A673 (cell line): ENCODE results near the gene TMEFF1. TPM values are rescaled to one million over a fixed set of nuclear protein-coding genes. Genes with fewer than 3 reads are reported as not detected.

Experiments used
- BruUV-seq: library from RNA; stranded (reverse); fragments of 400-500 nt; replicated peaks from 2 replicates; lab custom pipeline; 2021; lab: Mats Ljungman, UMichigan
- CTCF ChIA-PET: fragments of 300-600 bp; sonication (Branson Sonifier 250); formaldehyde crosslinking; loops from one replicate; lab custom pipeline; 2022; ENCODE audit warnings: antibody characterized with exemption; lab: Charles Lee
- POLR2A ChIA-PET: fragments of 300-600 bp; sonication (Branson Sonifier 250); formaldehyde crosslinking; loops from one replicate; lab custom pipeline; 2022; ENCODE audit warnings: antibody characterized with exemption; ENCODE audit not compliant: low non-redundant PET; lab: Charles Lee
- DNase-seq: peaks from one replicate; pipeline ENCODE4 v3.0.0-alpha.2; 2015; ENCODE audit warnings: low spot score
- H3K27ac ChIP-seq: fragments of 200-600 bp; sonication (generic); 2 replicates; pipeline ENCODE4 v1.5.1; 2016; ENCODE audit warnings: mixed run types, low read depth, mild to moderate bottlenecking, mixed read lengths, antibody characterized with exemption, low read length; ENCODE audit not compliant: poor library complexity, severe bottlenecking
- H3K27me3 ChIP-seq: fragments of 200-600 bp; sonication (generic); replicated peaks from 2 replicates; pipeline ENCODE4 v1.6.1; 2017; ENCODE audit warnings: mixed run types, low read depth, mild to moderate bottlenecking, mixed read lengths, antibody characterized with exemption, low read length; ENCODE audit not compliant: insufficient read depth, poor library complexity
- H3K36me3 ChIP-seq: fragments of 200-600 bp; sonication (generic); 2 replicates; pipeline ENCODE4 v1.6.1; 2016; ENCODE audit warnings: mixed run types, mild to moderate bottlenecking, mixed read lengths, antibody characterized with exemption, low read length; ENCODE audit not compliant: insufficient read depth, poor library complexity, severe bottlenecking
- H3K4me1 ChIP-seq: fragments of 200-600 bp; sonication (generic); 2 replicates; pipeline ENCODE4 v1.6.1; 2017; ENCODE audit warnings: mixed run types, mild to moderate bottlenecking, mixed read lengths, antibody characterized with exemption, low read length; ENCODE audit not compliant: insufficient read depth, poor library complexity, severe bottlenecking
- H3K4me3 ChIP-seq: fragments of 200-600 bp; sonication (generic); 2 replicates; pipeline ENCODE4 v1.5.1; 2016; ENCODE audit warnings: low read depth, mixed run types, mild to moderate bottlenecking, mixed read lengths, low read length; ENCODE audit not compliant: poor library complexity, severe bottlenecking
- H3K9me3 ChIP-seq: fragments of 200-600 bp; sonication (generic); 2 replicates; pipeline ENCODE4 v1.6.1; 2016; ENCODE audit warnings: mixed run types, low read depth, mild to moderate bottlenecking, mixed read lengths, antibody characterized with exemption, low read length; ENCODE audit not compliant: poor library complexity, severe bottlenecking
- EZH2 ChIP-seq: fragments of 200-600 bp; sonication (generic); IDR thresholded peaks from 2 replicates; pipeline ENCODE4 v1.6.1; 2017; ENCODE audit warnings: borderline replicate concordance, low read depth, mild to moderate bottlenecking, mixed read lengths, antibody characterized with exemption, low read length; ENCODE audit not compliant: poor library complexity, severe bottlenecking
- intact Hi-C: fragments of 100-400 bp; cut with micrococcal nuclease; formaldehyde crosslinking; loops from one replicate; pipeline ENCODE4 v1.10.0; 2022; ENCODE audit not compliant: unreplicated experiment
- total RNA-seq: library from RNA; stranded (reverse); gene quantifications from 2 replicates; pipeline ENCODE4 v1.2.3, GENCODE V29; 2021
- TF ChIP-seq, protein P1 (sequence below): fragments of 300-800, 200-600 bp; sonication (generic); conservative IDR thresholded peaks from 2 replicates; pipeline ENCODE4 v1.5.1; 2017; ENCODE audit warnings: low read depth, mild to moderate bottlenecking, antibody characterized with exemption, low read length, moderate library complexity, mixed read lengths

The TMEFF1 gene
- total RNA-seq, 1 experiment from 2014 or later, result 19.1 TPM

DNA sequence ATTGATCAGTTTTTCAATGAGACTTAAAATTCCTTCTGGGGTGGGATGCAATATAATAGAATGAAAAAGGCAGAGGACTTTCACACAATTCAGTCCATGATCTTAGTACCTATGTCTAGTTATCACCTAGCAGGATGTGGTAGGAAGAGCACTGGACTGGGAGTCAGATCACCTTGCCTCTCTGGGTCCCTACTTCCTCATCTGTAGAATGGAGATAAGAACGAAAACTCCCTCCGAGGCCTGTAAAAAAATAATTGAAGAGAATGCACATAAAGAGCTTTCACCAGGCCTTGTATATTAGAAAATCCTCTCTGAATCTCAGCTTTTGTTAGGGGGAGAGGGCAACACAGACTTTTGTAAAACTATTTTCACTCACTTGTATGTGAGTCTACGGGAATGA, 681 bp upstream of the TMEFF1 start:
- Histone ChIP-seq H3K9me3 (no peaks in the 10 kb centered on the region), H3K4me1 (peaks cover 18% of the 10 kb centered on the region), H3K27ac (peak overlapping the region; percentile 11), H3K27me3 (no peaks in the 10 kb centered on the region), H3K4me3 (peak overlapping the region; percentile 95), H3K36me3 (no peaks in the 10 kb centered on the region)
- no TSS peak for BruUV-seq
- ChIA-PET POLR2A (no interaction called here), CTCF (no interaction called here)
- no peak for DNase-seq
- TF ChIP-seq, protein P1, sequence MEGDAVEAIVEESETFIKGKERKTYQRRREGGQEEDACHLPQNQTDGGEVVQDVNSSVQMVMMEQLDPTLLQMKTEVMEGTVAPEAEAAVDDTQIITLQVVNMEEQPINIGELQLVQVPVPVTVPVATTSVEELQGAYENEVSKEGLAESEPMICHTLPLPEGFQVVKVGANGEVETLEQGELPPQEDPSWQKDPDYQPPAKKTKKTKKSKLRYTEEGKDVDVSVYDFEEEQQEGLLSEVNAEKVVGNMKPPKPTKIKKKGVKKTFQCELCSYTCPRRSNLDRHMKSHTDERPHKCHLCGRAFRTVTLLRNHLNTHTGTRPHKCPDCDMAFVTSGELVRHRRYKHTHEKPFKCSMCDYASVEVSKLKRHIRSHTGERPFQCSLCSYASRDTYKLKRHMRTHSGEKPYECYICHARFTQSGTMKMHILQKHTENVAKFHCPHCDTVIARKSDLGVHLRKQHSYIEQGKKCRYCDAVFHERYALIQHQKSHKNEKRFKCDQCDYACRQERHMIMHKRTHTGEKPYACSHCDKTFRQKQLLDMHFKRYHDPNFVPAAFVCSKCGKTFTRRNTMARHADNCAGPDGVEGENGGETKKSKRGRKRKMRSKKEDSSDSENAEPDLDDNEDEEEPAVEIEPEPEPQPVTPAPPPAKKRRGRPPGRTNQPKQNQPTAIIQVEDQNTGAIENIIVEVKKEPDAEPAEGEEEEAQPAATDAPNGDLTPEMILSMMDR, result no peak
- no peak for TF ChIP-seq EZH2
- intact Hi-C loops, result no loop called here

GRCh38 chr9:100473276-100474081, 530 bp downstream of the TMEFF1 start:
- TF ChIP-seq, protein P1, result no peak
- TF ChIP-seq EZH2, result no peak
- Histone ChIP-seq H3K27ac (peak overlapping the region; percentile 78), H3K9me3 (no peaks in the 10 kb centered on the region), H3K27me3 (no peaks in the 10 kb centered on the region), H3K4me3 (peak overlapping the region; percentile 95), H3K36me3 (no peaks in the 10 kb centered on the region), H3K4me1 (peaks cover 18% of the 10 kb centered on the region)
- BruUV-seq, result no TSS peak
- ChIA-PET POLR2A (no interaction called here), CTCF (interaction anchor here (0.6 kb wide), 3 partner anchors 32 to 124 kb away, joined by 3 to 7 read pairs (median 3); no protein-coding TSS in a partner anchor)
- peak; percentile 62 for DNase-seq
- intact Hi-C loops, result no loop called here

GRCh38 chr9:100474082-100474923, 1.4 kb downstream of the TMEFF1 start:
- Histone ChIP-seq H3K9me3 (peaks cover 1% of the 10 kb centered on the region), H3K36me3 (no peaks in the 10 kb centered on the region), H3K27me3 (no peaks in the 10 kb centered on the region), H3K4me1 (peaks cover 18% of the 10 kb centered on the region), H3K4me3 (peak overlapping the region; percentile 95), H3K27ac (peak overlapping the region; percentile 78)
- POLR2A ChIA-PET, result no interaction called here
- DNase-seq, result peak; percentile 15
- intact Hi-C loops, result no loop called here
- no peak for TF ChIP-seq EZH2
- TF ChIP-seq, protein P1, result no peak
- CTCF ChIA-PET, result no interaction called here
- BruUV-seq, result no TSS peak
